GM21786 (cell line): ENCODE data around the gene SOD3.

Experiments used
- ATAC-seq: cut with Tn5 transposase; IDR thresholded peaks from one replicate; pipeline ENCODE4 v1.9.1; 2021; ENCODE audit not compliant: unreplicated experiment

SOD3 gene

GRCh38 chr4:24794916-24795665 is at the start of gene SOD3:
SOD3 (plus strand) TSS chr4:24795573; CDS start chr4:24799522, 3,949 bp downstream.
- no peak for ATAC-seq

GRCh38 chr4:24747234-24747975 is 48.0 kb upstream of the SOD3 start:
- no peak for ATAC-seq

- ATAC-seq, result no peak
These were observed 47.4 kb upstream of the SOD3 start for GRCh38 chr4:24748023-24748422.

- ATAC-seq, result no peak
These were observed 46.5 kb upstream of the SOD3 start for GRCh38 chr4:24748758-24749350.

- ATAC-seq, result no peak
These were observed 45.3 kb upstream of the SOD3 start for GRCh38 chr4:24750106-24750505.

GRCh38 chr4:24751926-24752539 is 43.3 kb upstream of the SOD3 start:
- no peak for ATAC-seq

- ATAC-seq, result peak; percentile 66
These were observed 41.9 kb upstream of the SOD3 start for GRCh38 chr4:24753519-24753918.

- no peak for ATAC-seq
These were observed 40.8 kb upstream of the SOD3 start for GRCh38 chr4:24754571-24754970.

- ATAC-seq, result no peak
These were observed 31.6 kb upstream of the SOD3 start for GRCh38 chr4:24763631-24764297.

- ATAC-seq, result no peak
These were observed 31.0 kb upstream of the SOD3 start for GRCh38 chr4:24764345-24764744.

GRCh38 chr4:24765376-24765988 is 29.9 kb upstream of the SOD3 start:
- no peak for ATAC-seq

GRCh38 chr4:24768006-24768405 is 27.4 kb upstream of the SOD3 start:
- ATAC-seq, result no peak

- ATAC-seq, result peak; percentile 73
These were observed 26.8 kb upstream of the SOD3 start for GRCh38 chr4:24768604-24769003.

- ATAC-seq, result no peak
These were observed 25.8 kb upstream of the SOD3 start for GRCh38 chr4:24769571-24769970.

GRCh38 chr4:24770032-24770584 is 25.3 kb upstream of the SOD3 start:
- peak; percentile 65 for ATAC-seq

- no peak for ATAC-seq
These were observed 24.7 kb upstream of the SOD3 start for GRCh38 chr4:24770667-24771066.

- no peak for ATAC-seq
These were observed 24.1 kb upstream of the SOD3 start for GRCh38 chr4:24771241-24771640.

GRCh38 chr4:24772061-24772705 is 23.2 kb upstream of the SOD3 start:
- no peak for ATAC-seq

- no peak for ATAC-seq
These were observed 22.4 kb upstream of the SOD3 start for GRCh38 chr4:24772952-24773351.

- no peak for ATAC-seq
These were observed 20.9 kb upstream of the SOD3 start for GRCh38 chr4:24774452-24774851.
